ENCODE results near the gene CDKL5.

DNA sequence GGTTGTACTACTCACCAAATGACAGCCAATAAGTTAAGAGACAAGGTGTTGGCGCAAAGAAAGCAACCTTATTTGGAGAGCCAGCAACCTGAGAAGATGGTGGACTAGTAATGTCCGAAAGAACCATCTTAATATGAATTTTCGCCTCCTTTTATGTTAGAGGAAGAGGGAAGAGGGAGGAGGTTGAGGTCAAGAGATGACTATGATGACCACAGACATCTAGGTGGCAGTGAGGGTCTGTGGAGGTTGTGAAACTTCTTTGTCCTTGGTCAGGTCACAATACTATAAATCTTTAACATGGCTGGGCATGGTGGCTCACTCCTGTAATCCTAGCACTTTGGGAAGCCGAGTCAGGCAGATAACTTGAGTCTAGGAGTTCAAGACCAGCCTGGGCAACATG lies 15.4 kb downstream of the CDKL5 start:
- TF ChIP-seq, protein P1, sequence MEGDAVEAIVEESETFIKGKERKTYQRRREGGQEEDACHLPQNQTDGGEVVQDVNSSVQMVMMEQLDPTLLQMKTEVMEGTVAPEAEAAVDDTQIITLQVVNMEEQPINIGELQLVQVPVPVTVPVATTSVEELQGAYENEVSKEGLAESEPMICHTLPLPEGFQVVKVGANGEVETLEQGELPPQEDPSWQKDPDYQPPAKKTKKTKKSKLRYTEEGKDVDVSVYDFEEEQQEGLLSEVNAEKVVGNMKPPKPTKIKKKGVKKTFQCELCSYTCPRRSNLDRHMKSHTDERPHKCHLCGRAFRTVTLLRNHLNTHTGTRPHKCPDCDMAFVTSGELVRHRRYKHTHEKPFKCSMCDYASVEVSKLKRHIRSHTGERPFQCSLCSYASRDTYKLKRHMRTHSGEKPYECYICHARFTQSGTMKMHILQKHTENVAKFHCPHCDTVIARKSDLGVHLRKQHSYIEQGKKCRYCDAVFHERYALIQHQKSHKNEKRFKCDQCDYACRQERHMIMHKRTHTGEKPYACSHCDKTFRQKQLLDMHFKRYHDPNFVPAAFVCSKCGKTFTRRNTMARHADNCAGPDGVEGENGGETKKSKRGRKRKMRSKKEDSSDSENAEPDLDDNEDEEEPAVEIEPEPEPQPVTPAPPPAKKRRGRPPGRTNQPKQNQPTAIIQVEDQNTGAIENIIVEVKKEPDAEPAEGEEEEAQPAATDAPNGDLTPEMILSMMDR (conservative IDR thresholded peaks at IDR 0.05) = no peak
- TF ChIP-seq ZFX (IDR thresholded peaks at IDR 0.05) = no peak
